ENCODE measurements around the gene TXNDC8.

TXNDC8 gene

DNA sequence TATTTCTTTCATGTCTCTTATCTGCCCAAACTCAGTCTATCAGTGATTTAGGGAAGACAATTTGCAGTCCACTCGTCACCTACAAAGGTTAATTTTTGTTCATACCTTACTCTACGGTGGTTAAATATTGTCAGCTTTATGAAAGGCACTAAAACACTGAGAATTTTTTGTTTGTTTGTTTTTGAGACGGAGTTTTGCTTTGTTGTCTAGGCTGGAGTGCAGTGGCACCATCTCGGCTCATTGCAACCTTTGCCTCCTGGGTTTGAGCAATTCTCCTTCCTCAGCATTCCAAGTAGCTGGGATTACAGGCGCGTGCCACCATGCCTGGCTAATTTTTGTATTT is 55.0 kb downstream of the TXNDC8 start:
- no peaks in the 10 kb centered on the region for H3K9me3 ChIP-seq (ENCODE audit: low read depth, low read length)
- DNase-seq (ENCODE audit: low read depth, low spot score) = no peak
- no peaks in the 10 kb centered on the region for H3K36me3 ChIP-seq (ENCODE audit: insufficient read depth, low read length)
- no peak for TF ChIP-seq POLR2AphosphoS5 (IDR thresholded peaks at IDR 0.05; ENCODE audit: borderline replicate concordance, low read depth, low read length)
- TF ChIP-seq FOXP2 (optimal IDR thresholded peaks at IDR 0.05; ENCODE audit: control extremely low read depth, extremely low read length, insufficient read depth) = no peak
- no peak for TF ChIP-seq EZH2 (IDR thresholded peaks at IDR 0.05)
- H3K27ac ChIP-seq = no peak overlapping the region
- no peak overlapping the region for H3K9ac ChIP-seq (ENCODE audit: insufficient read length)
- no peak overlapping the region for H3K4me3 ChIP-seq

DNA sequence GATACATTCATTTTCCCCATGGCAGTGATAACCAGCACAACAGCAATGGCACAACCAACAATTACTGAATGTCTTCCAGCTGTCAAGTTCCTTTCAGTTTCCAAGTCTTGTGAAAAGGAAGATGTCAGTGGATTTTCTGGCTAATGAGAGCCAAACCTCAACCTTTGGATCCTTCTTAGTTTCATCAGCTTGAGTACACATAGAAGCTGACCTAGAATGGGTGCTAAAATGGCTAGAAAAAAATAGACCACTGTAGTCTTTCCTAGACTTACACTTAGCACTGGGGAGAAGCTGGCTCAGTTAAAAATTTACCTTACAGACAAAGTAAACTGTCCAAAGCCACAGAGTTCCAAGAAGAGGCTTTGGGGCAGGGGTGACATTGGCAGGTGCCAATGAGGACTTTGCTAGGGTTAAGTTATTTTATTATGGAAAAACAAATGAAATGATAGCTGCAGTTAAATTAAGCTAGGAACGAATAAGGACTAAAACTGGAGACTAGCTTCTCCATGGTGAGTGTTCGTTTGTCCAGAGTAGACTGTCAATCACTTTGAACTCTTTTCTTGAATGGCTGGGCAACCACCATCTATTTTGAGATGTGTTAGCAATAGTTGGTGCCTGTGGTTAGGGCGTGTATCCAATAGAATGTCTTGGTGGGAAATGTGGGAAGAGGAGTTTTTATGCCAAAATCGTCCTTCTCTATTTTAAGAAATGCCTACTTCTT is 55.5 kb downstream of the TXNDC8 start:
- Histone ChIP-seq H3K4me3 (no peak overlapping the region), H3K9me3 (ENCODE audit: low read depth, low read length) (no peaks in the 10 kb centered on the region), H3K9ac (ENCODE audit: insufficient read length) (no peak overlapping the region), H3K36me3 (ENCODE audit: insufficient read depth, low read length) (no peaks in the 10 kb centered on the region), H3K27ac (no peak overlapping the region)
- TF ChIP-seq FOXP2 (optimal IDR thresholded peaks at IDR 0.05; ENCODE audit: control extremely low read depth, extremely low read length, insufficient read depth) (no peak), POLR2AphosphoS5 (IDR thresholded peaks at IDR 0.05; ENCODE audit: borderline replicate concordance, low read depth, low read length) (no peak), EZH2 (IDR thresholded peaks at IDR 0.05) (no peak)
- no peak for DNase-seq (ENCODE audit: low read depth, low spot score)

DNA sequence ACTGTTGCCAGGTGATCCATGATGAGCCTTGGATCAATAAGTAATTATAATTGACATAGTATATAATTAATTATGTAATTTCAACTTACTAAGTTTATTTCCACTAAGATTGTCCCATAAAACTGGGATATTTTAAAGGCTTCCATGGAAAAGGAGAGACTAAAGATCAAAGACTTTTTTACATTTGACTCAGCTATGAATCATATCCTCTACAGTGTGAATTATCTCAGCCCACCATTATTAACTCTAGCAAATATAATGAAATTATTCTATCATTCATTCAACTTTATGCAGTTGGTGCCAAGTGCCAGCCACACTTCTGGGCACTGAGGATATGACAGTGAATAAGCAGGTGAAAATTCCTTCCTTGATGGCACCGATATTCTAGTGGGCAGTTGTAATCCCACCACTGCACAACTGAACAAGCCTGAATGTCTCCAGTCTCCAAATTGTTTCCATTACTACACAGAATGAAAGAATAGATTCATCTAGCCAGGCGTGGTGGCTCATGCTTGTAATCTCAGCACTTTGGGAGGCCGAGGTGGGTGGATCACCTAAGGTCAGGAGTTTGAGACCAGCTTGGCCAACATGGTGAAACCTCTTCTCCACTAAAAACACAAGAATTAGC is 59.5 kb downstream of the TXNDC8 start:
- Histone ChIP-seq H3K9me3 (ENCODE audit: low read depth, low read length) (no peaks in the 10 kb centered on the region), H3K9ac (ENCODE audit: insufficient read length) (no peak overlapping the region), H3K27ac (no peak overlapping the region), H3K4me3 (no peak overlapping the region), H3K36me3 (ENCODE audit: insufficient read depth, low read length) (no peaks in the 10 kb centered on the region)
- TF ChIP-seq EZH2 (IDR thresholded peaks at IDR 0.05) (no peak), POLR2AphosphoS5 (IDR thresholded peaks at IDR 0.05; ENCODE audit: borderline replicate concordance, low read depth, low read length) (no peak), FOXP2 (optimal IDR thresholded peaks at IDR 0.05; ENCODE audit: control extremely low read depth, extremely low read length, insufficient read depth) (no peak)
- no peak for DNase-seq (ENCODE audit: low read depth, low spot score)

DNA sequence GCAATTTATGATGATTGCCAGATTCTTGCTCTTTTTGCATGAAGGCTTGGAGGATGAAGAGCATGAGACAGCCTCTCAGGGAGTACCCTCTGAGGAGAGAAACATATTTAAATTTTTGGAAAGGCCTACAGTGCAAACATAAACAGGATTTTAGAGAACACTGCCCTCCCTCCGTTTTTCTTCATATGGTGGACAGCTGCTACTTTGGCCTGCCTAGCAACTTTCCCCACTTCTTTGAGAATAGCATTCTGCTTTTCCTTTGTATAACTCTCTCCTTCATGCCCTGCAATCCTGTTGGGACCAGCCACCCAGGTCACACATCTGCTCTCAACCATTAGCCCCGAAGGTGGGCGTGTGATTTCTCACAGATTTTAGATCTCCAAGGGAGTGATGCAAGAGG is 60.9 kb downstream of the TXNDC8 start:
- Histone ChIP-seq H3K4me3 (no peak overlapping the region), H3K9me3 (ENCODE audit: low read depth, low read length) (no peaks in the 10 kb centered on the region), H3K9ac (ENCODE audit: insufficient read length) (no peak overlapping the region), H3K36me3 (ENCODE audit: insufficient read depth, low read length) (no peaks in the 10 kb centered on the region), H3K27ac (no peak overlapping the region)
- no peak for TF ChIP-seq FOXP2 (optimal IDR thresholded peaks at IDR 0.05; ENCODE audit: control extremely low read depth, extremely low read length, insufficient read depth)
- no peak for TF ChIP-seq EZH2 (IDR thresholded peaks at IDR 0.05)
- TF ChIP-seq POLR2AphosphoS5 (IDR thresholded peaks at IDR 0.05; ENCODE audit: borderline replicate concordance, low read depth, low read length) = no peak
- DNase-seq (ENCODE audit: low read depth, low spot score) = no peak

DNA sequence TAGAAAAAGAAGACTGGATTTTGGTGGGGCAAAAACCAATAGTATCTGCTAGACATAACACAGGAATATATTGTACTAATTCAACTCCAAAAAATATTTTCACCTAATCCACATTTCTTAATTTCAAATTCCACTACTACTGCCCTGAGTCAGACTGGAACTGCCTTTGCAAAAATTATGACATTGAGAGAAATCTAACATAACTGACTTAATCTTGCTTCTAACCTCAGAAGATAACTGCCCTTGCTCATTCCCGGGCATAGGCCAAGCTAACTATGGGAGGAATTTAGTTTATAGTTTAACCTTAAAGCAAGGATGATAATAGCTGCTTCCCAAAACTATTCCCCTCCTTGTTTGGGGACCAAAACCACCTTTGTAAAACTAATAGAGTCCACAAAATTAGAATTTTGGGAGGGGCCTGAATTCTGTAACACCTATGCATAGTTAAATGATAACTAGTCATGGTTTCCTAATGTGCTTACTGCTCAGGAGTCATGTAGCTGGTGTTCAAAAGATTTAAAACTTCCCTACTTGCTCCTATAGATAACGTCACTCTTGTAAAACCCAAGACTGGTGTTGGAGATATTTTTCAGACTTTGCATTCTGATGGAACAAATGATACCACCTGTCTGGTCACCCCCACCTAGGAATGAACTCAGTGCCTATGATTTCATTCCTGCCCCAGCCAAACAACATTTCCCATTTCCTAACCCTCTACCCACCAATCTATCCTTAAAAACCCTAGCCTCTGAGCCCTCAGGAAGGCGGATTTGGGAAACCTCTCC is 67.3 kb downstream of the TXNDC8 start:
- no peak for TF ChIP-seq POLR2AphosphoS5 (IDR thresholded peaks at IDR 0.05; ENCODE audit: borderline replicate concordance, low read depth, low read length)
- no peak for TF ChIP-seq FOXP2 (optimal IDR thresholded peaks at IDR 0.05; ENCODE audit: control extremely low read depth, extremely low read length, insufficient read depth)
- no peak for TF ChIP-seq EZH2 (IDR thresholded peaks at IDR 0.05)
- H3K9ac ChIP-seq (ENCODE audit: insufficient read length) = no peak overlapping the region
- no peaks in the 10 kb centered on the region for H3K36me3 ChIP-seq (ENCODE audit: insufficient read depth, low read length)
- no peak overlapping the region for H3K27ac ChIP-seq
- no peak overlapping the region for H3K4me3 ChIP-seq
- DNase-seq (ENCODE audit: low read depth, low spot score) = no peak
- no peaks in the 10 kb centered on the region for H3K9me3 ChIP-seq (ENCODE audit: low read depth, low read length)

DNA sequence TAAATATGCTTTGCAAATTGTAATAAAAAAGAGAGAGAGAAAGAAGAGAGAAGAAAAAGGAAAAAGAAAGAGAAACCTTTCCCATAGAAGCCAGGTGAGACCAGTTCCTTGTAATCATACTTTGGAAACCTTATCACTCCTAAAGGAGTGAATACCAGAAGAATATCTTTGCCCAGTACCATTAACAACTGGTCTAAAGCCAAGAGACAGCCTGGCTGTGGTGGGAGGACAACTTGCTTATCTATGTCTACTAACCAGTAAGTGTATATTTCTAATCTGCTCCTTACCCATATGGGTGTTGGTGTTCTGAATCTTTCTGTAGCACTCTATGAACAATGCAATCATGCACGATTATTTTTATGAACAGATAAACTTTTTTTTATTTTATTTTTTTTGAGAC is 70.9 kb downstream of the TXNDC8 start:
- H3K9me3 ChIP-seq (ENCODE audit: low read depth, low read length) = no peaks in the 10 kb centered on the region
- no peak overlapping the region for H3K9ac ChIP-seq (ENCODE audit: insufficient read length)
- no peak overlapping the region for H3K27ac ChIP-seq
- no peak for DNase-seq (ENCODE audit: low read depth, low spot score)
- no peaks in the 10 kb centered on the region for H3K36me3 ChIP-seq (ENCODE audit: insufficient read depth, low read length)
- H3K4me3 ChIP-seq = no peak overlapping the region
- no peak for TF ChIP-seq FOXP2 (optimal IDR thresholded peaks at IDR 0.05; ENCODE audit: control extremely low read depth, extremely low read length, insufficient read depth)
- no peak for TF ChIP-seq POLR2AphosphoS5 (IDR thresholded peaks at IDR 0.05; ENCODE audit: borderline replicate concordance, low read depth, low read length)
- no peak for TF ChIP-seq EZH2 (IDR thresholded peaks at IDR 0.05)

DNA sequence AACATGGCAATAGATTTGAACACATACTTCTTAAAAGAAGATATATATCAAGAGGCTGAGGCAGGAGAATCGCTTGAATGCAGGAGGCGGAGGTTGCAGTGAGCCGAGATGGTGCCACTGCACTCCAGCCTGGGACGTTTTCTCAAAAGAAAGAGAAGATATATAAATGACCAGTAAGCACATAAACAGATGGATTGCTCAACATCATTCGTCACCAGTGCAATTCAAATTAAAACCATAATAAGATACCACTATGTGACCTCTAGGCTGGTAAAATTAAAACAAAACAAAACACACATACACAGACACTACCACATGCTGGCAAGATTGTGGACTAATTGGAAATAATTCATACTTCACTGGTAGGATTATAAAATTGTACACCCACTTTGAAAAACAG is 76.0 kb downstream of the TXNDC8 start:
- Histone ChIP-seq H3K9ac (ENCODE audit: insufficient read length) (no peak overlapping the region), H3K27ac (peak overlapping the region; percentile 93), H3K4me3 (no peak overlapping the region), H3K9me3 (ENCODE audit: low read depth, low read length) (no peaks in the 10 kb centered on the region), H3K36me3 (ENCODE audit: insufficient read depth, low read length) (no peaks in the 10 kb centered on the region)
- no peak for TF ChIP-seq FOXP2 (optimal IDR thresholded peaks at IDR 0.05; ENCODE audit: control extremely low read depth, extremely low read length, insufficient read depth)
- TF ChIP-seq POLR2AphosphoS5 (IDR thresholded peaks at IDR 0.05; ENCODE audit: borderline replicate concordance, low read depth, low read length) = no peak
- TF ChIP-seq EZH2 (IDR thresholded peaks at IDR 0.05) = no peak
- DNase-seq (ENCODE audit: low read depth, low spot score) = no peak

DNA sequence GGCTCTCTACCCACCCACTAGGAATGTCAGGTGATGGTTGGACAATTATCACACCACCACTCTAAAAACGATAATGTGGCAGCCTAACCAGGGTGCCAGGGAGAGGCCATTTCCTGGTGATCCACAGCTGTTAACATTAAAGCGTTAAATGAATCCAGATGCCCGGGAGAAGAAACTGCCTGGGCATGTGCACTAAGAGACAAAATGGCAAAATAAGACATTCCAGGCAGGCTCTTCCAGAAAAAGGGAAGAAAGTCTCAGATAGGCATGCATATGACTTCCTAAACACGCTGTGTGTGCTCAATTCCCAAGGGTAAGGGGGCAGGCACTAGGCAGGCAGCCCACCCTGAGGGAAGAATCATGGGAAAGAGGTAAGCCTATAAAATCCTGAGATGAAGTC is 76.8 kb downstream of the TXNDC8 start:
- peak; percentile 30 for DNase-seq (ENCODE audit: low read depth, low spot score)
- Histone ChIP-seq H3K9ac (ENCODE audit: insufficient read length) (peak overlapping the region; percentile 26), H3K27ac (peak overlapping the region; percentile 93), H3K36me3 (ENCODE audit: insufficient read depth, low read length) (no peaks in the 10 kb centered on the region), H3K9me3 (ENCODE audit: low read depth, low read length) (no peaks in the 10 kb centered on the region), H3K4me3 (peak overlapping the region; percentile 74)
- TF ChIP-seq EZH2 (IDR thresholded peaks at IDR 0.05) = no peak
- TF ChIP-seq FOXP2 (optimal IDR thresholded peaks at IDR 0.05; ENCODE audit: control extremely low read depth, extremely low read length, insufficient read depth) = no peak
- peak; percentile 53; the same call in 1 of the 2 replicates for TF ChIP-seq POLR2AphosphoS5 (IDR thresholded peaks at IDR 0.05; ENCODE audit: borderline replicate concordance, low read depth, low read length)

All from SK-N-MC (cell line).